Keratinocyte (primary cell): ENCODE results near the gene ABCC8. TPM values are rescaled to one million over a fixed set of nuclear protein-coding genes. Genes with fewer than 3 reads are reported as not detected.

Experiments used
- DNase-seq: peaks from one replicate; pipeline ENCODE4 v3.0.0-alpha.2; 2011; ENCODE audit warnings: low read depth, missing footprints, low spot score
- FAIRE-seq: peaks from 2 replicates; lab custom pipeline; 2011; peaks lifted over from hg19 to GRCh38; lab: Jason Lieb, UNC
- H2AFZ ChIP-seq: 2 replicates; pipeline ENCODE4 v1.6.0; 2012; ENCODE audit warnings: low read length, control low read depth, inconsistent platforms; ENCODE audit not compliant: control insufficient read depth
- H3K27ac ChIP-seq: 2 replicates; pipeline ENCODE4 v1.5.1; 2011; ENCODE audit warnings: low read length; ENCODE audit not compliant: control insufficient read depth, insufficient read depth
- H3K27me3 ChIP-seq: 3 replicates; pipeline ENCODE4 v1.6.0; 2011; ENCODE audit warnings: low read length; ENCODE audit not compliant: control insufficient read depth, insufficient read depth; ENCODE audit errors: extremely low read depth
- H3K36me3 ChIP-seq, 2 experiments: 2 replicates in 1 of 2; 3 replicates in 1 of 2; pipeline ENCODE4 v1.5.1; 2011; ENCODE audit warnings: low read length in 2 of 2, mild to moderate bottlenecking in 1 of 2; ENCODE audit not compliant: control insufficient read depth in 2 of 2, insufficient read depth in 2 of 2; ENCODE audit errors: extremely low read depth in 1 of 2
- H3K4me1 ChIP-seq: 3 replicates; pipeline ENCODE4 v1.5.1; 2011; ENCODE audit warnings: low read length; ENCODE audit not compliant: control insufficient read depth, insufficient read depth; ENCODE audit errors: extremely low read depth
- H3K4me2 ChIP-seq: 3 replicates; pipeline ENCODE4 v1.6.0; 2011; ENCODE audit warnings: low read depth, low read length; ENCODE audit not compliant: control insufficient read depth, insufficient read depth; ENCODE audit errors: extremely low read depth
- H3K4me3 ChIP-seq, 3 experiments: fragments of 200-600 bp in 1 of 3; sonication (generic) in 1 of 3; 2 replicates in 2 of 3; 3 replicates in 1 of 3; pipeline ENCODE4 v1.5.1; 2011 to 2016; ENCODE audit warnings: low read length in 3 of 3, mild to moderate bottlenecking in 3 of 3, control low read depth in 2 of 3, inconsistent platforms in 1 of 3, low read depth in 1 of 3, mixed read lengths in 1 of 3, mixed run types in 1 of 3, moderate library complexity in 1 of 3; ENCODE audit not compliant: control insufficient read depth in 2 of 3, insufficient read depth in 2 of 3; ENCODE audit errors: extremely low read depth in 1 of 3
- H3K79me2 ChIP-seq: 2 replicates; pipeline ENCODE4 v1.6.0; 2012; ENCODE audit warnings: low read length; ENCODE audit not compliant: control insufficient read depth, insufficient read depth
- H3K9ac ChIP-seq: 3 replicates; pipeline ENCODE4 v1.6.0; 2011; ENCODE audit warnings: low read length; ENCODE audit not compliant: control insufficient read depth, insufficient read depth; ENCODE audit errors: extremely low read depth
- H3K9me1 ChIP-seq: 3 replicates; pipeline ENCODE4 v1.6.0; 2011; ENCODE audit warnings: low read length; ENCODE audit not compliant: control insufficient read depth, insufficient read depth; ENCODE audit errors: extremely low read depth
- H3K9me3 ChIP-seq: 2 replicates; pipeline ENCODE4 v1.5.1; 2012; ENCODE audit warnings: low read depth, low read length; ENCODE audit not compliant: control insufficient read depth
- H4K20me1 ChIP-seq: 3 replicates; pipeline ENCODE4 v1.6.0; 2011; ENCODE audit warnings: low read length; ENCODE audit not compliant: control insufficient read depth, insufficient read depth; ENCODE audit errors: extremely low read depth
- CTCF ChIP-seq, 3 experiments: IDR thresholded peaks in 1 of 3; conservative IDR thresholded peaks in 1 of 3; optimal IDR thresholded peaks in 1 of 3; 2 replicates in 2 of 3; 3 replicates in 1 of 3; pipeline versions ENCODE3 to v1.5.1; 2011; ENCODE audit warnings: low read length in 3 of 3, mild to moderate bottlenecking in 3 of 3, moderate library complexity in 2 of 3, control low read depth in 1 of 3, inconsistent platforms in 1 of 3; ENCODE audit not compliant: insufficient read depth in 2 of 3; ENCODE audit errors: extremely low read depth in 1 of 3
- EZH2 ChIP-seq: IDR thresholded peaks from one replicate; pipeline ENCODE4 v1.6.1; 2012; ENCODE audit warnings: inconsistent platforms, mild to moderate bottlenecking, low read length, moderate library complexity
- dilution Hi-C: fragments of 300-500 bp; cut with MboI; formaldehyde crosslinking; loops from one replicate; pipeline ENCODE4 v1.7.0; 2020; ENCODE audit warnings: low sequenced_read_pairs; ENCODE audit not compliant: extremely low pct_ligation_motif_present
- polyA plus RNA-seq, 5 experiments: library from polyadenylated mRNA; depleted of rRNA in 3 of 5; stranded (reverse) in 3 of 5; stranded (forward) in 1 of 5; unstranded in 1 of 5; fragments of >200 nt; gene quantifications; 1 replicate in 1 of 5; 2 replicates in 3 of 5; 3 replicates in 1 of 5; pipeline versions ENCODE4 v1.2.1 to v1.2.3, GENCODE V29; 2011 to 2012; ENCODE audit warnings: missing spikeins in 2 of 5, low read depth in 1 of 5, low replicate concordance in 1 of 5

The ABCC8 gene
- polyA plus RNA-seq, 1 donor (not counting 4 experiments of a cell fraction or from before 2014, with no cell fraction given) = not detected

GRCh38 chr11:17517186-17517585 lies 40.5 kb upstream of the ABCC8 start:
- no peaks in the 10 kb centered on the region for H3K9me3 ChIP-seq
- no peak for FAIRE-seq
- no peaks in the 10 kb centered on the region for H3K4me1 ChIP-seq
- H3K79me2 ChIP-seq = no peaks in the 10 kb centered on the region
- H2AFZ ChIP-seq = no peak overlapping the region
- no peak overlapping the region for H3K27ac ChIP-seq
- DNase-seq = no peak
- TF ChIP-seq EZH2 (no peak), CTCF (optimal IDR thresholded peaks at IDR 0.05 in 1 of 3, IDR thresholded peaks at IDR 0.05 in 1 of 3, conservative IDR thresholded peaks at IDR 0.05 in 1 of 3; ENCODE audit: extremely low read depth in 1 of 3, insufficient read depth in 2 of 3, low read length in 3 of 3) (no peak)
- no peaks in the 10 kb centered on the region for H4K20me1 ChIP-seq
- H3K4me3 ChIP-seq = no peak overlapping the region
- H3K27me3 ChIP-seq = peaks cover 12% of the 10 kb centered on the region
- H3K9ac ChIP-seq = no peak overlapping the region
- no peak overlapping the region for H3K4me2 ChIP-seq
- no peaks in the 10 kb centered on the region for H3K36me3 ChIP-seq
- dilution Hi-C loops = no loop called here
- no peaks in the 10 kb centered on the region for H3K9me1 ChIP-seq

- Histone ChIP-seq H2AFZ (no peak overlapping the region), H3K9me3 (no peaks in the 10 kb centered on the region), H3K79me2 (no peaks in the 10 kb centered on the region), H3K27me3 (peaks cover 12% of the 10 kb centered on the region), H3K36me3 (no peaks in the 10 kb centered on the region), H3K9ac (no peak overlapping the region), H3K4me2 (no peak overlapping the region), H3K9me1 (no peaks in the 10 kb centered on the region), H3K4me3 (no peak overlapping the region), H3K4me1 (no peaks in the 10 kb centered on the region), H3K27ac (no peak overlapping the region), H4K20me1 (no peaks in the 10 kb centered on the region)
- FAIRE-seq = no peak
- dilution Hi-C loops = no loop called here
- TF ChIP-seq CTCF (optimal IDR thresholded peaks at IDR 0.05 in 1 of 3, IDR thresholded peaks at IDR 0.05 in 1 of 3, conservative IDR thresholded peaks at IDR 0.05 in 1 of 3; ENCODE audit: extremely low read depth in 1 of 3, insufficient read depth in 2 of 3, low read length in 3 of 3) (no peak), EZH2 (no peak)
- no peak for DNase-seq
Observed at GRCh38 chr11:17516551-17517150, 40.0 kb upstream of the ABCC8 start.
